Amniotic stem cell (primary cell): ENCODE results near the gene DGAT2.
"Not testable (repeated sequence)": the region's sequence is repeated elsewhere in the genome, so short reads cannot be mapped to it uniquely, and the experiment has no call there.

Source experiments
- DNase-seq: peaks from one replicate; lab custom pipeline; 2025; lab: John Stamatoyannopoulos, UW

The DGAT2 gene

GRCh38 chr11:75754933-75755332, 13.6 kb upstream of the DGAT2 start:
- DNase-seq = not testable (repeated sequence)

GRCh38 chr11:75757651-75758050, 10.9 kb upstream of the DGAT2 start:
- no peak for DNase-seq

DNA sequence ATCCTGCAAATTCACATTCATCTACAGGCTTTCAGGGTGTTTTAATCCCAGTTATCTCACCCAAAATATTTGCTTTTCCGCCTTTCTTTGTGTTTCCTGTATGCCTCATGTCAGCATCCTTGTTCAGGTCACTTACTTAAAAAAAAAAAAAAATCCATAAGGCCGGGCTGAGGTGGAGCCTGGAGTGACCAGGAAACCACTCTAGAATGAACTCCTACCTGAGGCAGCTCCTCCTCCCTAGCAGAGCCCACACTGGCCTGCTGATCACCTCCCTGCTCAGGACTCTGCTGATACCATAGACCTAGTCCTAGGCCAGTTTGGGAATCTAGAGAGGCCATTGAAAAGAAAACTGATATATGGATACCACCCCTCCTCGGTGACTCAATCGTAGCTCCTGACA, 8.7 kb upstream of the DGAT2 start:
- no peak for DNase-seq

DNA sequence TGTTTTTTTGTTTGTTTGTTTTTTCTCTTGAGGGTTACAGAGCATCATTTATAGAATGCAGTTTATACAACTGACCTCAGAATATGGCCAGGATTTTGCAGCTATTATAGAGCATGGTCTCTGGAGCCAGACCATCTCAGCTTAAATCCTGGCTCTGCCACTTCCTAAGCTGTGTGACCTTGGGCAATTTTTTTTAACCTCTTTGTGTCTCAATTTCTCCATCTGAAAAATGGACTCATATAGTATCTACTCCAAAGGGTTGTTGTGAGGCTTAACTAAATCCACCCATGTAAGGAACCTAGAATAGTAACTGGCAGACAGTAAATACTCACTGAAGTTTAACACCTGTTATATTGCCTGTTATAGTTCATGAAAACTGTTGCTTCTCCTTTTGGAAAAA, 8.3 kb upstream of the DGAT2 start:
- no peak for DNase-seq

GRCh38 chr11:75760710-75761493, 7.7 kb upstream of the DGAT2 start:
- DNase-seq = no peak

DNA sequence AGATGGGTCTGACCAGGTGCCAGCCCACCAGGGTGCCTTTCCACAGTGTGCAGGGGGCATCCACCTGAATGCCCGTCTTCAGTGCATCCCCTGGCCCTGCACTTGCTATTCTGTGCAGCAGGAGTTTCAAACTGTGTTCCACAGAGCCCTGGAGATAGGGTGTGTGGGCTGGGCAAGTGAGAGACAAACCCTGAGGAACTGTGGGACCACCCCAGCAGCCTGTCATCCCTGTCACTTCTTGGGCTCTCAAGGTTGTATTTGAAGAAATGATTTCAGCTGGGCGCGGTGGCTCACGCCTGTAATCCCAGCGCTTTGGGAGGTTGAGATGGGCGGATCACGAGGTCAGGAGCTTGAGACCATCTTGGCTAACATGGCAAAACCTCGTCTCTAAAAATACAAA, 6.4 kb upstream of the DGAT2 start:
- DNase-seq = no peak

GRCh38 chr11:75762885-75763284, 5.7 kb upstream of the DGAT2 start:
- no peak for DNase-seq

DNA sequence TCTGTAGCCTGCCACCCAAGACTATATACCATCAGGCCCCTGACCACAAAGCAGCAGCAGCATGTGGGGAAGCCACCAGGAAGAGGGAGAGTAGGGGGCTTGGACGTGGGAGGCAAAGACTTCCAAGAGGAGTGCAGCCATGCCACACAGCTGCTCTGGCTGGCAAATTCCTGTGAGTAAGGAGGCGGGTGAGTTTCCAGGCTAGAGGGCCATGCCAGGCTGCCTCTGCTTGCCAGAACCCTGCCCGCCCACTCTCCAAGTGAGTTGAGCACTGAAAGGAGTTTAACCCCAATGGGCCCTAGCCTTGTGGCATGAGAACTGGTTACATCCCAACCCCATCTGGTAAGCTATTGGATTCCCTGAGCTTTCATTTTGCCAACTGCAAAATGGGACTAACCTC, 4.7 kb upstream of the DGAT2 start:
- DNase-seq = no peak

DNA sequence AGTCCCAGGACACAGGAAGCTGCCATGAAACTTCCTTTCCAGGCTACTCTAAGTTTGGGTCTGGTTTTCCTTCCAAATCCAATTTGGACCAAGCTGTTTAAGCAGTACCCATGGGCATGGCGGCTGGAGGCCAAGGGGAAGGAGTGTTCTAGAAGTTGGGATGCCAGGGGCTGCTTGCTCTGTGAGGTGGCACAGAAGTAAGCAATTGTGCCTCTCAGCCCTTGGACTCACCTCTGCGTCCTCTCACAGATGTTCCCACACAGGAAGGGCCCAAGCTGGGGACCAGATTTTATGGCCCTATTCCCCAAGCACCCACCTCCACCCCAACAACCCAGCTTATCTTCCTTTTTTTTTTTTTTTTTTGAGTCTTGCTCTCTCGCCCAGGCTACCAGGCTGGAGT, 3.5 kb upstream of the DGAT2 start:
- no peak for DNase-seq

DNA sequence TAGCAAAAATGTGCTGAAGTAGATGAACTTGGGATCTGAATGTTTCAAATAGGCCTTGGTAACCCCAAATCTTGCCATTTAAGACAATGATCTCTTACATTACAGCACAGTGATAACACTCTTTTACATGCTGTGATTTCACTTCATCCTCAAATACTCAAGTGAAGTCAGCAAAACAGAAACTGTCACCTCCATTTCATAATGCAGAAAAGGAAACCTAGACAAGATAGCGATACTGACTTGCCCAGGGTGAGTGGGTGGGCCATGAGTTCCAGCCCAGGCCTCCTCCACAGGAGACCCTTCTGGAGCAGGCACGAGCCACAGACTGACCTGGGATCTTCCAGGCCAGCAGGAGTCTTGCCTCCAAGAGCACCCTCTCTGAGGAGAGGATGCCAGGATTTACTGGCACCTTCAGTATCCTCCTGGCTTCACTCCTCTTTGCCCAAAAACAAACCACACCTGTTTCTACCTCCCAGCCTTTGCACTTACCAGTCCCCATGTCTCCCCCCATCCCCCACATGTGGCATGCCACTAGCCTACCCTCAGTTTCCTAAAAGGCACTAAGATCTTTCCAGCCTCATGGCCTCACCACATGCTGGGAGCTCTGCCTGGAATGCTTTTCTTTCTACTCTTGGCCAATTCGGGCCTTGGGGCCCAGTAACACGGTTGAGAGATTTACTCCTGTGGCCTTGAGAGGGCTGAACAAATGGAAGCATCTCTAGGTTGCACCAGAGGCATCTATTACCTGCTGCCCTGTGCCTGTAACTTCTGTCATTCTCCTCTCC, 1.9 kb upstream of the DGAT2 start:
- no peak for DNase-seq

DNA sequence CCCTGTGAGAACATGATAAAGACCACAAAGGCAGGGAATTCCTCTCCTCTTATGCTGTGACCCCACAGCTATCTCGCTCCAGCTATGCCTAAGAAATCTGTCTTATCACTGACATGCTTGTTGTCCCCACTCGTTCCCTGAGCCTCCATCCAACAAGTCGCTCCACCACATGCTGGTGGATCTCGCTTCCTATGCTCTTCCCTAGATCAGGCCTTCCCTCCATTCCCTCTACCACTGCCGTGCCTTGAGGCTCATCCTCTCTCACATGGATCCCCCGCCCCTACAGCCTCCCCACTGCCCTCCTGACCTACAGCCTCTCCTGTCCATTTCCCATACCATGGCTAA, 1.4 kb upstream of the DGAT2 start:
- DNase-seq = no peak

DNA sequence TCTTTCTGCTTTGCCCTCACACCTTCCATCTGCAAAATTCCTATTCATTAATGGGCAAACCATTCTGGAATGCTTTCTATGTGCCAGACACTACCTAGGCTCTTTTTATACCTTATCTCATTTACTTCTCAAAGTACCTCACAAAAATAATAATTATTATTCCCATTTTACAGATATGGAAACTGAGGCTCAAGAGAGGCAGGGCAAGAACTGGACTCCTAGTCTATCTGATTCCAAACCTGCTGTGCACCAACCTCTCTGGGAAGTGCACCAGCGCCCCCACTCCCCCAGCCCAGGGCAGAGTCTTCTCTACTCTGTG, 826 bp upstream of the DGAT2 start:
- no peak for DNase-seq

DNA sequence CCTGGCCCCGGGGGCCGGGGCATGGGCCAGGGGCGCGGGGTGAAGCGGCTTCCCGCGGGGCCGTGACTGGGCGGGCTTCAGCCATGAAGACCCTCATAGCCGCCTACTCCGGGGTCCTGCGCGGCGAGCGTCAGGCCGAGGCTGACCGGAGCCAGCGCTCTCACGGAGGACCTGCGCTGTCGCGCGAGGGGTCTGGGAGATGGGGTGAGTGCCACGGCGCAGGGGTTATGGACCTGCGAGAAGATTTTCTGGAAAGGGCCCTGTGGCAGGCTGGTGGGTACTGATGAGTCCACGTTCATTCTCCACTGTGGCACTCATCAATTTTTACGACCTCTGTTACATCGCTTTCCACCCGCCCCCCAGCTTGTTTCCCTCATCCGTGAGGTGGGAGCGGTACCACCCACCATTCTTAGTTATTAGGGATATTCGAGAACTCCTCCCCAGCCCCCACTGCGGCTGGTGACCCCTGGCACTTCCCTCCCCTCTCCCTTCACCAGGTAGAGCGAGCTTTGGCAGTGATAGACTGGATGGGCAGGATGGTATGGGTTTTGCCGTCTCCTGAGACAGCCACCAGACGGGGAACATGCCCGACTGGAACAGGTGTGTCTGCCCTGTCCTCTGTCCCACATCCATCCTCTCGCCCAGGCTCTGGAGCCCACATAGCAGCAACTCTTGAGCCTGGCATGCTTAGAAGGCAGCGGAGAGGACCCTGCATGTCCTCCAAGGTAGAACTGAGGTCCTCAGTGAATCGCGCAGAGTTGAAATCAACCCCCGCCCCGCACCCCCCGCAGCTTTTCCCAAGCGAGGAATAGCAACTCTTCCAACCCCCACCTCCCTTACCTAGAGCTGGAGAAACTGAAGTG, 562 bp downstream of the DGAT2 start:
- DNase-seq = no peak

DNA sequence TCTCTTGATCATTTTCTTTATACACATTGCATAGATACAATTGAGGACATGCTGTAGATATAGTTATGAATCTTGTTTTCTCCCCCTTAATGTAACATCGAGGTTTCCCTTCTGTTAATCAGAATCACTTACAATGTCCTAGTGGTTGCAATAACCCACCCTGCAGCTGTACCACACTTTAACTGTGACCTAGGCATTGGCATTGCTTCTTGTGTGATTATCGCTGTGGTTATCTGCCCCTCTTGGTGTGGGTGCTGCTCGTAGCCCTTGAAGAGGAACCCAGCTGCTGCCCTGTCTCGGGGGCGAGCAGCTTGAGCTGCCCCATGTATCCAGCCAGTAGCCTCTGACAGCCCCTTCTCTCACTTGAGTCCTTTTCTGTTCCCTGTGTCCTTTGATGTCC, 1.5 kb downstream of the DGAT2 start:
- no peak for DNase-seq

GRCh38 chr11:75771646-75772410, 3.2 kb downstream of the DGAT2 start:
- DNase-seq = no peak

DNA sequence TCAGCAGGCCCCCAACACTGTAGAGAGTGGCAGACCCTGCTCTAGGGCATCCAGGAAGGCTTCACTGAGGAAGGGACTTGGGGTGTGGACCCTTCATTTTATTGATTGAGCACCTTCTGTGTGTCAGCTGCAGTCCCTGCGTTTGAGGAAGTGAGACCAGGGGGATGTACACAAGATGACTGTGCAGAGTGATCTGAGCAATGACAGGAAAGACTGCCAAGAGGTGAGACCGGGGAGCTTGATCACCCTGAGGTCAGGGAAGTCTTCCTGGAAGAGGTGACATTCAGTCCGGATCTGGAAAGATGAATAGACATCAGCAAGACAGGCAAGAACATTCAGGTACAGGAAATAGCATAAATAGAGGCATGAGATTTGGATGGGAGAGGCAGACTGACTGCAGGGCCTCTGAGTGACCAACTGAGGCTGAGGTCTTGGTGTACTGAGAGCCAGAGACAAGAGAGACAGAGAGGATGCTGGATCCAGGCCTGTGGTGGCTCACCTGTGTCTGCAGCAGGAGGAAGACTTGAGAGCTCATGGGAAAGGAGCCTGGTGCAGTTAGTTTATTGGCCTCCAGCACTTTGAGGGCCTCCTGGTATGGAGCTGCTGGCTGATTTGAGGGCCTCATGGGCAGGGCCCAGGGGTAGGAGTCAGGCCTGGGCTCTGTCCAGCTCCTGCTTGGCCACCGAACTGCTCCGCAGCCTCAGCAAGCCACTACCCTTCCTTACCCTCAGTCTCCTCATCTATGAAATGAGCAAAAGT, 5.2 kb downstream of the DGAT2 start:
- no peak for DNase-seq

DNA sequence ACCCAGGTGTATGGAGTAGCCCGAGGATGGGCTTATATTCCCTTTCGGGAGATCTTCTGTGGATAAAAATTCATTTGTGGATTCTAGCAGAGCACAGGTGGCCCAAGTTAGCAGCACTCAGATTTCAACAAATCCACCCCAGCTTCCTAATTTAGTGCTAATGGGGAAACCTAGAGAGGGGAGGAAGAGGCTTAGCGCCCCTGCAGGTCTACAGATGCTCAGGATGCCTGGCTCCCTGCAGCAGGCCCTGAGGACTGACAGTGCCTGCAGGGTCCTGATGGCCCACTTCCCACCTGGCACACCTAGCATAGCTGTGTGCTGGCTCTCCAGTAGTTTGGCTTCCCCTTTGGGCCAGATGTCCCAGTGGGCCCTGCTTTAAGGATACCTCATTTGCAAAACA, 6.5 kb downstream of the DGAT2 start:
- DNase-seq = no peak

DNA sequence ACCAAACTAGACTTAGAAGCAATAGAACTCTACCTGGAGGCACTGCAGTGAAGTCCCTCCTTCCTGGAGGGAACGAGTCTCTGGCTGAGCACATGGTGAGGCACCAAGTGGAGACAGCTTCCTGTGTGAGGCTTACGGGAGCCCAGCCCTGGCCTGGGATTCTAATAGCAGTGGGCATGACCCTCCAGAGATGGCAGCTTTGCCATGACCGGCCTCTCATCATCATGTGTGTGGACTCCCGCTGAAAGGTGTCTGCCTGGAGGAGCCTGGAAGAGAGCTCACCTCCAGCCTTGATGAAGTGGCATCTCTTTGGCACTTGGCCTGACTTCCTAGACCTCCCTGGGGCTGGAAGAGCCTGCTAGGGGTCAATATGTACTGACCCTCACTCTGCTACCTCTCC, 8.0 kb downstream of the DGAT2 start:
- DNase-seq = no peak

DNA sequence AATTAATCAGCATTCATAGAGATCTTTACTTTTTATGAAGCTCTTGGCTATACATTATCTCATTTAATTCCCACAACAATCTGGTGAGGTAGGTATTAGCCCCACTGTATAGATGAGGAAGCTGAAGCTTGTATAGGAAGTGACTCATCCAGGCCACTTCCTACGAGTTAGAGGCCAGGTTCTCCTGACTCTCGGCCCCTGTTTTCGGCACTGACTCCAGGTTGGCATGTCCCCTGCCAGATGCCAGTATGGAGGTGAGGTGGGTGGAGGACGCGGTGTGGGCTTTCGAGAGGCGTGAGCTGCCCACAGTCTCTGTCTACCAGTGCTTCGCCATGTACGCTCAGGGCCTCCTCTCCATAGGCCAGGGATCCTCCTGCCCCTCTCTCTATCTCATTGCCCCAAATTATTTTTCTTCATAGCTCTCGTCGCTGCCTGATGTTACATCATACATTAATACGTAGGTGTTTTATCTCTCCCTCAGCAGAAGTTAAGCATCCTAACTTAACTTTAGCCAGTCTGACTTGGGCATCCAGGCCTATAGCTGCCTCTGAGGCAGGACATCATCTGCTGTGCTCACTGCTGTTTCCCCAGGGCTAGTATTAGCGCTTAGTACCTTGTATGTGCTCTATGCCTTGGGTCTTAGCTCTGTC, 9.0 kb downstream of the DGAT2 start:
- no peak for DNase-seq

GRCh38 chr11:75778962-75779361, 10.4 kb downstream of the DGAT2 start:
- DNase-seq = no peak

GRCh38 chr11:75779960-75780359, 11.4 kb downstream of the DGAT2 start:
- no peak for DNase-seq
